HUES64 (cell line): ENCODE data around the gene PACSIN1.

ENCODE experiments used
- H3K27ac ChIP-seq: 2 replicates; pipeline ENCODE4 v1.7.0; 2013; ENCODE audit warnings: low read depth, low read length, inconsistent platforms
- H3K27me3 ChIP-seq: 2 replicates; pipeline ENCODE4 v1.6.1; 2013; ENCODE audit warnings: mild to moderate bottlenecking, low read length; ENCODE audit not compliant: insufficient read depth
- H3K36me3 ChIP-seq: 2 replicates; pipeline ENCODE4 v1.6.1; 2013; ENCODE audit warnings: mild to moderate bottlenecking, low read length; ENCODE audit not compliant: insufficient read depth
- H3K4me1 ChIP-seq: 2 replicates; pipeline ENCODE4 v1.6.1; 2013; ENCODE audit warnings: mild to moderate bottlenecking, low read length, moderate library complexity; ENCODE audit not compliant: insufficient read depth
- H3K4me3 ChIP-seq: 2 replicates; pipeline ENCODE4 v1.5.1; 2013; ENCODE audit warnings: mild to moderate bottlenecking, low read length, moderate library complexity
- H3K9ac ChIP-seq: 2 replicates; pipeline ENCODE4 v1.6.1; 2013; ENCODE audit warnings: mild to moderate bottlenecking, low read depth, low read length
- H3K9me3 ChIP-seq: 2 replicates; pipeline ENCODE4 v1.6.1; 2013; ENCODE audit warnings: low read depth, low read length; ENCODE audit not compliant: insufficient read depth
- WGBS: fragments of 150-250, 120-280 bp; methylation state at CpG from one replicate; pipeline ENCODE4 v1.1.7; 2013; ENCODE audit warnings: missing lambda C conversion rate; 5-methylcytosine and 5-hydroxymethylcytosine counted together

The PACSIN1 gene

GRCh38 chr6:34552620-34553019 lies 86.7 kb downstream of the PACSIN1 start:
- 93% methylated on average over 5 of the region's 5 CpGs for WGBS
- H3K27me3 ChIP-seq, result no peaks in the 10 kb centered on the region
- H3K27ac ChIP-seq, result no peak overlapping the region
- H3K4me1 ChIP-seq, result no peaks in the 10 kb centered on the region
- H3K36me3 ChIP-seq, result no peaks in the 10 kb centered on the region
- no peak overlapping the region for H3K4me3 ChIP-seq
- no peaks in the 10 kb centered on the region for H3K9me3 ChIP-seq
- H3K9ac ChIP-seq, result no peak overlapping the region

GRCh38 chr6:34553146-34553545 lies 87.3 kb downstream of the PACSIN1 start:
- Histone ChIP-seq H3K9ac (no peak overlapping the region), H3K9me3 (no peaks in the 10 kb centered on the region), H3K4me1 (no peaks in the 10 kb centered on the region), H3K36me3 (no peaks in the 10 kb centered on the region), H3K4me3 (no peak overlapping the region), H3K27ac (no peak overlapping the region), H3K27me3 (no peaks in the 10 kb centered on the region)
- 76% methylated on average over 4 of the region's 4 CpGs for WGBS

- H3K9ac ChIP-seq, result no peak overlapping the region
- H3K9me3 ChIP-seq, result no peaks in the 10 kb centered on the region
- no peaks in the 10 kb centered on the region for H3K36me3 ChIP-seq
- WGBS, result 65% methylated on average over 9 of the region's 10 CpGs
- no peak overlapping the region for H3K4me3 ChIP-seq
- no peaks in the 10 kb centered on the region for H3K4me1 ChIP-seq
- no peaks in the 10 kb centered on the region for H3K27me3 ChIP-seq
- H3K27ac ChIP-seq, result no peak overlapping the region
Measured at GRCh38 chr6:34553750-34554149, 87.9 kb downstream of the PACSIN1 start.

GRCh38 chr6:34554291-34555006 lies 88.6 kb downstream of the PACSIN1 start:
- H3K4me1 ChIP-seq, result no peaks in the 10 kb centered on the region
- 84% methylated on average over 12 of the region's 15 CpGs for WGBS
- no peaks in the 10 kb centered on the region for H3K9me3 ChIP-seq
- H3K9ac ChIP-seq, result no peak overlapping the region
- no peaks in the 10 kb centered on the region for H3K27me3 ChIP-seq
- no peak overlapping the region for H3K4me3 ChIP-seq
- no peak overlapping the region for H3K27ac ChIP-seq
- no peaks in the 10 kb centered on the region for H3K36me3 ChIP-seq

- Histone ChIP-seq H3K36me3 (no peaks in the 10 kb centered on the region), H3K9ac (no peak overlapping the region), H3K9me3 (no peaks in the 10 kb centered on the region), H3K4me1 (peaks cover 3% of the 10 kb centered on the region), H3K27ac (no peak overlapping the region), H3K27me3 (no peaks in the 10 kb centered on the region), H3K4me3 (no peak overlapping the region)
- 96% methylated on average over 11 of the region's 11 CpGs for WGBS
Measured at GRCh38 chr6:34555007-34555322, 89.1 kb downstream of the PACSIN1 start.

GRCh38 chr6:34555328-34555727 lies 89.5 kb downstream of the PACSIN1 start:
- 91% methylated on average over 8 of the region's 8 CpGs for WGBS
- Histone ChIP-seq H3K9ac (no peak overlapping the region), H3K27ac (no peak overlapping the region), H3K4me1 (peaks cover 7% of the 10 kb centered on the region), H3K4me3 (no peak overlapping the region), H3K9me3 (no peaks in the 10 kb centered on the region), H3K36me3 (no peaks in the 10 kb centered on the region), H3K27me3 (no peaks in the 10 kb centered on the region)

GRCh38 chr6:34556031-34556471 lies 90.2 kb downstream of the PACSIN1 start, which contains the start of gene SPDEF:
Gene SPDEF, minus strand, starts transcription at chr6:34556329. Its CDS starts 11,874 bp downstream, at chr6:34544455.
- peaks cover 9% of the 10 kb centered on the region for H3K4me1 ChIP-seq
- H3K9me3 ChIP-seq, result no peaks in the 10 kb centered on the region
- no peaks in the 10 kb centered on the region for H3K27me3 ChIP-seq
- no peak within 1 kb of the TSS for H3K4me3 ChIP-seq
- H3K9ac ChIP-seq, result no peak within 1 kb of the TSS
- H3K36me3 ChIP-seq, result no peaks in the 10 kb centered on the region
- H3K27ac ChIP-seq, result no peak within 1 kb of the TSS
- WGBS, result 76% methylated on average over 6 of the region's 6 CpGs

GRCh38 chr6:34556493-34556892 lies 90.6 kb downstream of the PACSIN1 start:
- Histone ChIP-seq H3K4me3 (no peak overlapping the region), H3K36me3 (no peaks in the 10 kb centered on the region), H3K9ac (no peak overlapping the region), H3K9me3 (no peaks in the 10 kb centered on the region), H3K27me3 (no peaks in the 10 kb centered on the region), H3K4me1 (peaks cover 9% of the 10 kb centered on the region), H3K27ac (no peak overlapping the region)
- WGBS, result 89% methylated on average over 9 of the region's 9 CpGs

GRCh38 chr6:34557228-34557627 lies 91.4 kb downstream of the PACSIN1 start:
- Histone ChIP-seq H3K36me3 (no peaks in the 10 kb centered on the region), H3K27me3 (no peaks in the 10 kb centered on the region), H3K4me3 (no peak overlapping the region), H3K4me1 (peaks cover 9% of the 10 kb centered on the region), H3K27ac (no peak overlapping the region), H3K9me3 (no peaks in the 10 kb centered on the region), H3K9ac (no peak overlapping the region)
- WGBS, result 88% methylated on average over 9 of the region's 9 CpGs

- Histone ChIP-seq H3K27me3 (no peaks in the 10 kb centered on the region), H3K4me1 (peaks cover 9% of the 10 kb centered on the region), H3K36me3 (no peaks in the 10 kb centered on the region), H3K9me3 (no peaks in the 10 kb centered on the region), H3K4me3 (no peak overlapping the region), H3K9ac (no peak overlapping the region), H3K27ac (no peak overlapping the region)
- WGBS, result 94% methylated on average over 4 of the region's 4 CpGs
Measured at GRCh38 chr6:34558172-34558714, 92.4 kb downstream of the PACSIN1 start.

GRCh38 chr6:34559651-34560365 lies 93.9 kb downstream of the PACSIN1 start:
- 60% methylated on average over 10 of the region's 10 CpGs for WGBS
- no peaks in the 10 kb centered on the region for H3K27me3 ChIP-seq

More at GRCh38 chr6:34559651-34560365, 93.9 kb downstream of the PACSIN1 start:
- no peak overlapping the region for H3K9ac ChIP-seq
- H3K9me3 ChIP-seq, result no peaks in the 10 kb centered on the region
- H3K4me3 ChIP-seq, result no peak overlapping the region
- no peaks in the 10 kb centered on the region for H3K36me3 ChIP-seq
- peaks cover 9% of the 10 kb centered on the region for H3K4me1 ChIP-seq
- H3K27ac ChIP-seq, result no peak overlapping the region
